Duodenal mucosa (tissue), 2 donors: ENCODE results near the gene HBEGF.

Experiments used
- H3K27ac ChIP-seq: one replicate; pipeline ENCODE4 v1.7.0; 2013; ENCODE audit warnings: low read depth, low read length
- H3K27me3 ChIP-seq, 2 donors: one replicate each; pipeline ENCODE4 v1.7.0; 2013; ENCODE audit warnings: low read length in 2 of 2, control low read depth in 1 of 2; ENCODE audit not compliant: insufficient read depth in 2 of 2, control insufficient read depth in 1 of 2
- H3K36me3 ChIP-seq, 2 donors: one replicate each; pipeline ENCODE4 v1.7.0; 2013; ENCODE audit warnings: low read length in 2 of 2, control low read depth in 1 of 2; ENCODE audit not compliant: insufficient read depth in 2 of 2, control insufficient read depth in 1 of 2
- H3K4me1 ChIP-seq, 2 donors: one replicate each; pipeline ENCODE4 v1.7.0; 2013; ENCODE audit warnings: low read length in 2 of 2, control low read depth in 1 of 2; ENCODE audit not compliant: insufficient read depth in 2 of 2, control insufficient read depth in 1 of 2
- H3K4me3 ChIP-seq, 2 donors: one replicate each; pipeline ENCODE4 v1.7.0; 2013; ENCODE audit warnings: low read length in 2 of 2, low read depth in 1 of 2
- H3K9ac ChIP-seq, 2 donors: one replicate each; pipeline ENCODE4 v1.7.0; 2013; ENCODE audit warnings: low read length in 2 of 2, low read depth in 1 of 2
- H3K9me3 ChIP-seq, 2 donors: one replicate each; pipeline ENCODE4 v1.7.0; 2013; ENCODE audit warnings: low read length in 2 of 2, control low read depth in 1 of 2; ENCODE audit not compliant: control insufficient read depth in 1 of 2

Gene HBEGF

GRCh38 chr5:140361901-140362300 is 15.5 kb upstream of the HBEGF start:
- Histone ChIP-seq H3K9me3 (no peaks in the 10 kb centered on the region), H3K9ac (no peak overlapping the region), H3K4me1 (peaks cover 9 to 19% of the 10 kb centered on the region in 2 donors), H3K36me3 (no peaks in the 10 kb centered on the region), H3K4me3 (no peak overlapping the region), H3K27ac (no peak overlapping the region), H3K27me3 (no peaks in the 10 kb centered on the region)

GRCh38 chr5:140360681-140361479 is 14.5 kb upstream of the HBEGF start:
- no peaks in the 10 kb centered on the region for H3K27me3 ChIP-seq
- H3K9me3 ChIP-seq: no peaks in the 10 kb centered on the region
- peaks cover 9 to 19% of the 10 kb centered on the region in 2 donors for H3K4me1 ChIP-seq
- no peak overlapping the region for H3K9ac ChIP-seq
- no peaks in the 10 kb centered on the region for H3K36me3 ChIP-seq
- H3K27ac ChIP-seq: no peak overlapping the region
- H3K4me3 ChIP-seq: no peak overlapping the region

GRCh38 chr5:140360101-140360500 is 13.7 kb upstream of the HBEGF start, which contains the start of gene SLC4A9:
Gene SLC4A9 (plus strand): TSS chr5:140360194. CDS start chr5:140360237, 43 bp downstream.
- no peak within 1 kb of the TSS for H3K4me3 ChIP-seq

GRCh38 chr5:140358738-140359310 is 12.4 kb upstream of the HBEGF start:
- Histone ChIP-seq H3K27me3 (no peaks in the 10 kb centered on the region), H3K9ac (no peak overlapping the region), H3K4me3 (no peak overlapping the region), H3K9me3 (no peaks in the 10 kb centered on the region), H3K27ac (no peak overlapping the region), H3K4me1 (peaks cover 14 to 19% of the 10 kb centered on the region in 2 donors), H3K36me3 (no peaks in the 10 kb centered on the region)

More at GRCh38 chr5:140360101-140360500, 13.7 kb upstream of the HBEGF start, which contains the start of gene SLC4A9:
- Histone ChIP-seq H3K4me1 (peaks cover 9 to 19% of the 10 kb centered on the region in 2 donors), H3K27me3 (no peaks in the 10 kb centered on the region), H3K9ac (no peak within 1 kb of the TSS), H3K9me3 (no peaks in the 10 kb centered on the region), H3K27ac (no peak within 1 kb of the TSS), H3K36me3 (no peaks in the 10 kb centered on the region)

GRCh38 chr5:140357726-140358093 is 11.3 kb upstream of the HBEGF start:
- Histone ChIP-seq H3K9me3 (no peaks in the 10 kb centered on the region), H3K4me1 (peaks cover 13 to 14% of the 10 kb centered on the region in 2 donors), H3K9ac (no peak overlapping the region), H3K4me3 (peak overlapping the region in 1 of 2 donors; percentile 53), H3K27me3 (no peaks in the 10 kb centered on the region), H3K36me3 (no peaks in the 10 kb centered on the region), H3K27ac (no peak overlapping the region)

GRCh38 chr5:140356853-140357725 is 10.7 kb upstream of the HBEGF start:
- Histone ChIP-seq H3K27me3 (no peaks in the 10 kb centered on the region), H3K9ac (no peak overlapping the region), H3K27ac (no peak overlapping the region), H3K36me3 (no peaks in the 10 kb centered on the region), H3K4me3 (peak overlapping the region in 1 of 2 donors; percentile 29), H3K9me3 (no peaks in the 10 kb centered on the region), H3K4me1 (peaks cover 13 to 14% of the 10 kb centered on the region in 2 donors)

GRCh38 chr5:140355546-140355945 is 9.1 kb upstream of the HBEGF start:
- Histone ChIP-seq H3K9ac (no peak overlapping the region), H3K4me3 (no peak overlapping the region), H3K4me1 (peaks cover 14 to 17% of the 10 kb centered on the region in 2 donors), H3K36me3 (no peaks in the 10 kb centered on the region), H3K9me3 (no peaks in the 10 kb centered on the region), H3K27ac (no peak overlapping the region), H3K27me3 (no peaks in the 10 kb centered on the region)

GRCh38 chr5:140351609-140352334 is 5.4 kb upstream of the HBEGF start:
- no peaks in the 10 kb centered on the region for H3K27me3 ChIP-seq
- H3K36me3 ChIP-seq: no peaks in the 10 kb centered on the region
- H3K9me3 ChIP-seq: no peaks in the 10 kb centered on the region
- H3K27ac ChIP-seq: no peak overlapping the region
- peaks cover 26 to 31% of the 10 kb centered on the region in 2 donors for H3K4me1 ChIP-seq
- no peak overlapping the region for H3K4me3 ChIP-seq
- no peak overlapping the region for H3K9ac ChIP-seq

- Histone ChIP-seq H3K27me3 (no peaks in the 10 kb centered on the region), H3K36me3 (no peaks in the 10 kb centered on the region), H3K9ac (no peak overlapping the region), H3K27ac (no peak overlapping the region), H3K9me3 (no peaks in the 10 kb centered on the region), H3K4me3 (no peak overlapping the region), H3K4me1 (peaks cover 39% of the 10 kb centered on the region in 2 donors)
These were observed 2.8 kb upstream of the HBEGF start for GRCh38 chr5:140349244-140349643.
